ENCODE data around the gene SYNE1.

Gene SYNE1

GRCh38 chr6:152201120-152201519 is 436.0 kb downstream of the SYNE1 start:
- H3K4me3 ChIP-seq (ENCODE audit: low read depth in 1 of 5, low read length in 5 of 5): no peak overlapping the region
- H3K9ac ChIP-seq (ENCODE audit: low read length in 5 of 5): no peak overlapping the region
- H3K4me1 ChIP-seq (ENCODE audit: control insufficient read depth in 5 of 5, insufficient read depth in 5 of 5, low read length in 5 of 5): no peaks in the 10 kb centered on the region
- peaks cover 53 to 68% (median 61%) of the 10 kb centered on the region in 5 donors for H3K36me3 ChIP-seq (ENCODE audit: control insufficient read depth in 5 of 5, insufficient read depth in 5 of 5, low read length in 5 of 5)
- no peaks in the 10 kb centered on the region for H3K9me3 ChIP-seq (ENCODE audit: control insufficient read depth in 5 of 5, low read length in 5 of 5)
- H3K27me3 ChIP-seq (ENCODE audit: control insufficient read depth in 5 of 5, insufficient read depth in 4 of 5, low read length in 5 of 5): no peaks in the 10 kb centered on the region
- no peak overlapping the region for H3K27ac ChIP-seq (ENCODE audit: low read depth, low read length)

DNA sequence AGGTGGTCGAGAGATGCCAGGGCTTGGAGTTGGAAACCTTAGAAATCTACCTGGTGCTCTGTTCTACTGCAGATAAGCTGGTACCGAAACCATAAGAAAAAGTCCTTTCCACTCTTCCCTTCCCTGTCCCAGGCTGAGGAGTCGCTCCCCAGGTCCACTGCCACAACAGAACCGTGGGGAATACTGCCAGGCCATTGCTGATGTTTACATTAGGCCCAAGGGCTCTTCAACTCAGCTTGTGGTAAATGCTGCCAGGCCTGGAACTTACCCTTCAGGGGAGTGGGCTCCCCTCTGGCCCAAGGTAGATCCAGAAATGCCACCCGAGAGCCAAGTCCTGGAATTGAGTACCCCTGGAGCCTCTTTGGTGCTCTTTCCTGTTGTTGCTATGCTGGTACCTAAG is 441.3 kb downstream of the SYNE1 start:
- H3K27me3 ChIP-seq (ENCODE audit: control insufficient read depth in 5 of 5, insufficient read depth in 4 of 5, low read length in 5 of 5): no peaks in the 10 kb centered on the region
- H3K27ac ChIP-seq (ENCODE audit: low read depth, low read length): no peak overlapping the region
- no peaks in the 10 kb centered on the region for H3K9me3 ChIP-seq (ENCODE audit: control insufficient read depth in 5 of 5, low read length in 5 of 5)
- H3K4me1 ChIP-seq (ENCODE audit: control insufficient read depth in 5 of 5, insufficient read depth in 5 of 5, low read length in 5 of 5): no peaks in the 10 kb centered on the region
- peaks cover 29 to 45% (median 39%) of the 10 kb centered on the region in 5 donors for H3K36me3 ChIP-seq (ENCODE audit: control insufficient read depth in 5 of 5, insufficient read depth in 5 of 5, low read length in 5 of 5)
- H3K9ac ChIP-seq (ENCODE audit: low read length in 5 of 5): no peak overlapping the region
- no peak overlapping the region for H3K4me3 ChIP-seq (ENCODE audit: low read depth in 1 of 5, low read length in 5 of 5)

GRCh38 chr6:152189736-152190135 is 447.4 kb downstream of the SYNE1 start:
- Histone ChIP-seq H3K27ac (ENCODE audit: low read depth, low read length) (no peak overlapping the region), H3K4me1 (ENCODE audit: control insufficient read depth in 5 of 5, insufficient read depth in 5 of 5, low read length in 5 of 5) (no peaks in the 10 kb centered on the region), H3K9ac (ENCODE audit: low read length in 5 of 5) (no peak overlapping the region), H3K36me3 (ENCODE audit: control insufficient read depth in 5 of 5, insufficient read depth in 5 of 5, low read length in 5 of 5) (peaks cover 7 to 24% (median 20%) of the 10 kb centered on the region in 5 donors), H3K27me3 (ENCODE audit: control insufficient read depth in 5 of 5, insufficient read depth in 4 of 5, low read length in 5 of 5) (no peaks in the 10 kb centered on the region), H3K4me3 (ENCODE audit: low read depth in 1 of 5, low read length in 5 of 5) (no peak overlapping the region), H3K9me3 (ENCODE audit: control insufficient read depth in 5 of 5, low read length in 5 of 5) (no peaks in the 10 kb centered on the region)

- H3K27me3 ChIP-seq (ENCODE audit: control insufficient read depth in 5 of 5, insufficient read depth in 4 of 5, low read length in 5 of 5): no peaks in the 10 kb centered on the region
- H3K9ac ChIP-seq (ENCODE audit: low read length in 5 of 5): no peak overlapping the region
- no peak overlapping the region for H3K27ac ChIP-seq (ENCODE audit: low read depth, low read length)
- no peak overlapping the region for H3K4me3 ChIP-seq (ENCODE audit: low read depth in 1 of 5, low read length in 5 of 5)
- peaks cover 7 to 24% (median 19%) of the 10 kb centered on the region in 5 donors for H3K36me3 ChIP-seq (ENCODE audit: control insufficient read depth in 5 of 5, insufficient read depth in 5 of 5, low read length in 5 of 5)
- H3K4me1 ChIP-seq (ENCODE audit: control insufficient read depth in 5 of 5, insufficient read depth in 5 of 5, low read length in 5 of 5): no peaks in the 10 kb centered on the region
- H3K9me3 ChIP-seq (ENCODE audit: control insufficient read depth in 5 of 5, low read length in 5 of 5): no peaks in the 10 kb centered on the region
Observed at GRCh38 chr6:152188011-152188410, 449.2 kb downstream of the SYNE1 start.

- H3K9me3 ChIP-seq (ENCODE audit: control insufficient read depth in 5 of 5, low read length in 5 of 5): no peaks in the 10 kb centered on the region
- H3K4me3 ChIP-seq (ENCODE audit: low read depth in 1 of 5, low read length in 5 of 5): no peak overlapping the region
- H3K36me3 ChIP-seq (ENCODE audit: control insufficient read depth in 5 of 5, insufficient read depth in 5 of 5, low read length in 5 of 5): peaks cover 7 to 24% (median 17%) of the 10 kb centered on the region in 5 donors
- H3K27ac ChIP-seq (ENCODE audit: low read depth, low read length): no peak overlapping the region
- no peak overlapping the region for H3K9ac ChIP-seq (ENCODE audit: low read length in 5 of 5)
- H3K27me3 ChIP-seq (ENCODE audit: control insufficient read depth in 5 of 5, insufficient read depth in 4 of 5, low read length in 5 of 5): no peaks in the 10 kb centered on the region
- no peaks in the 10 kb centered on the region for H3K4me1 ChIP-seq (ENCODE audit: control insufficient read depth in 5 of 5, insufficient read depth in 5 of 5, low read length in 5 of 5)
Observed at GRCh38 chr6:152186840-152187239, 450.3 kb downstream of the SYNE1 start.

DNA sequence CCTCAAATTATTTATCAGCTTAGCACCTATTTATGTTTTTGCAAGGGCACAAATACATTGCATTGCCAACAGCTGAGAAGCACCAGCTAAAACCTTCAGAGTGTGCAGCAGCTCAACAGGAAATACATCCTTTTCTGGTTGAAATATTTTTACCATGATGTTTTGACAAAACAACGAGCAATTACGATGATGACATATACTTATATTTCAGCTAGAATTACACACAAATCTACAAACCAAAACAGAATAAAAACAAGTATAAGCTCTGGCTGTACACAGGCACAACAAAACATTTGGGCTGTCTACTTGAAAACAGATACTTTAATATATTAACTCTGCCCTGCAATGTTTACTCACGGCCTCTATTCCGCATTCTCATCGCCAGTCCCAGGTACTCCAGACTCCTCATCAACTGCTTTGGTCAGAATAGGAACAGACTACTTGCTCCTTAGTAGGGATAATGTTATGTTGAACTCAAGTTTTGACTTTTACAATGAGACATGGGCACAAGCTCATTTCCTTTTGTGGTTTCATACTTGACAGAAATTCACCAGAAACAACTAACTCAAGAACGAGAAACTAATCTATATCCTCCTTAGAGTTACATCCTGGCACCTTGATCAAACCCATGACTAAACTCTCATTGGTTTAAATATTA is 452.1 kb downstream of the SYNE1 start:
- H3K36me3 ChIP-seq (ENCODE audit: control insufficient read depth in 5 of 5, insufficient read depth in 5 of 5, low read length in 5 of 5): peaks cover 7 to 27% (median 22%) of the 10 kb centered on the region in 5 donors
- no peaks in the 10 kb centered on the region for H3K27me3 ChIP-seq (ENCODE audit: control insufficient read depth in 5 of 5, insufficient read depth in 4 of 5, low read length in 5 of 5)
- no peaks in the 10 kb centered on the region for H3K4me1 ChIP-seq (ENCODE audit: control insufficient read depth in 5 of 5, insufficient read depth in 5 of 5, low read length in 5 of 5)
- H3K9me3 ChIP-seq (ENCODE audit: control insufficient read depth in 5 of 5, low read length in 5 of 5): no peaks in the 10 kb centered on the region
- H3K27ac ChIP-seq (ENCODE audit: low read depth, low read length): no peak overlapping the region
- H3K9ac ChIP-seq (ENCODE audit: low read length in 5 of 5): no peak overlapping the region
- no peak overlapping the region for H3K4me3 ChIP-seq (ENCODE audit: low read depth in 1 of 5, low read length in 5 of 5)

DNA sequence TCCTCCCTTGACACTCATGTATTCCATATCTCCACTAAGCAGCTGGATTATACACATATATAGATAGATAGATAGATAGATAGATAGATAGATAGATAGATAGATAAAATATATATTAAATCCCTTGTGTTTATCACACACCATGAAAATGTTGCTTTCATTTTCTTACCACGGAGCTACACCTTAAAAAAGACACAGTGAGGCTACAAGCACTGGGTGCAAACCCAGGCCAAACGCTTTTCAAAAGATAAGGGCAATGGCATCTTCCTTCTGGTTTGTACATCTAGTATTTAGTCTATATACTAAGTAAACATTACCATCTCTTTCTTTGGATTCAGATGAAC is 452.6 kb downstream of the SYNE1 start:
- Histone ChIP-seq H3K9me3 (ENCODE audit: control insufficient read depth in 5 of 5, low read length in 5 of 5) (no peaks in the 10 kb centered on the region), H3K27me3 (ENCODE audit: control insufficient read depth in 5 of 5, insufficient read depth in 4 of 5, low read length in 5 of 5) (no peaks in the 10 kb centered on the region), H3K9ac (ENCODE audit: low read length in 5 of 5) (no peak overlapping the region), H3K4me1 (ENCODE audit: control insufficient read depth in 5 of 5, insufficient read depth in 5 of 5, low read length in 5 of 5) (no peaks in the 10 kb centered on the region), H3K27ac (ENCODE audit: low read depth, low read length) (no peak overlapping the region), H3K4me3 (ENCODE audit: low read depth in 1 of 5, low read length in 5 of 5) (no peak overlapping the region), H3K36me3 (ENCODE audit: control insufficient read depth in 5 of 5, insufficient read depth in 5 of 5, low read length in 5 of 5) (peaks cover 7 to 31% (median 22%) of the 10 kb centered on the region in 5 donors)

DNA sequence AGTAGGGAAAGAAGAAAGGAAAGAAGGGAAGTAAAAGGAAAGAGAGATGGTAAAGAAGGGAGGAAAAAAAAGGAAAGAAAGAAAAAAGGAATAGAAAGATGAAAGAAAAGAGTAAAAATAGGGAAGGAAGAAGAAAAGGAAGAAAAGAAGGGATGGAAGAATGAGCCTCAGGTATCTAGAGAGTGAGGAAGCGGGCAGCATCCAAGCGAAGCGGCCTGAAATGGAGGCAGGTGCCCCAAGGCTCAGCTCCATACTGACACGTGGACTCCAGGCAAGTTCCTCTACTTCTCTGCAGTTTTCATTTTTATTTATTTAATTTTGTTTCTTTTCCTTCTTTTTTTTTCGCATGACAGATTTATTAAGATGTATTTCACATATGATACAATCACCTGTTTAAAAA is 456.6 kb downstream of the SYNE1 start:
- Histone ChIP-seq H3K4me1 (ENCODE audit: control insufficient read depth in 5 of 5, insufficient read depth in 5 of 5, low read length in 5 of 5) (no peaks in the 10 kb centered on the region), H3K27me3 (ENCODE audit: control insufficient read depth in 5 of 5, insufficient read depth in 4 of 5, low read length in 5 of 5) (no peaks in the 10 kb centered on the region), H3K9ac (ENCODE audit: low read length in 5 of 5) (no peak overlapping the region), H3K27ac (ENCODE audit: low read depth, low read length) (no peak overlapping the region), H3K4me3 (ENCODE audit: low read depth in 1 of 5, low read length in 5 of 5) (no peak overlapping the region), H3K36me3 (ENCODE audit: control insufficient read depth in 5 of 5, insufficient read depth in 5 of 5, low read length in 5 of 5) (peaks cover 9 to 30% (median 14%) of the 10 kb centered on the region in 5 donors), H3K9me3 (ENCODE audit: control insufficient read depth in 5 of 5, low read length in 5 of 5) (no peaks in the 10 kb centered on the region)

- Histone ChIP-seq H3K36me3 (ENCODE audit: control insufficient read depth in 5 of 5, insufficient read depth in 5 of 5, low read length in 5 of 5) (peaks cover 23 to 49% (median 29%) of the 10 kb centered on the region in 5 donors), H3K9ac (ENCODE audit: low read length in 5 of 5) (no peak overlapping the region), H3K4me1 (ENCODE audit: control insufficient read depth in 5 of 5, insufficient read depth in 5 of 5, low read length in 5 of 5) (no peaks in the 10 kb centered on the region), H3K9me3 (ENCODE audit: control insufficient read depth in 5 of 5, low read length in 5 of 5) (no peaks in the 10 kb centered on the region), H3K4me3 (ENCODE audit: low read depth in 1 of 5, low read length in 5 of 5) (no peak overlapping the region), H3K27ac (ENCODE audit: low read depth, low read length) (no peak overlapping the region), H3K27me3 (ENCODE audit: control insufficient read depth in 5 of 5, insufficient read depth in 4 of 5, low read length in 5 of 5) (no peaks in the 10 kb centered on the region)
Observed at GRCh38 chr6:152176268-152176667, 460.9 kb downstream of the SYNE1 start.

- Histone ChIP-seq H3K27ac (ENCODE audit: low read depth, low read length) (no peak overlapping the region), H3K9me3 (ENCODE audit: control insufficient read depth in 5 of 5, low read length in 5 of 5) (no peaks in the 10 kb centered on the region), H3K27me3 (ENCODE audit: control insufficient read depth in 5 of 5, insufficient read depth in 4 of 5, low read length in 5 of 5) (no peaks in the 10 kb centered on the region), H3K4me3 (ENCODE audit: low read depth in 1 of 5, low read length in 5 of 5) (no peak overlapping the region), H3K9ac (ENCODE audit: low read length in 5 of 5) (no peak overlapping the region), H3K36me3 (ENCODE audit: control insufficient read depth in 5 of 5, insufficient read depth in 5 of 5, low read length in 5 of 5) (peaks cover 25 to 50% (median 27%) of the 10 kb centered on the region in 5 donors), H3K4me1 (ENCODE audit: control insufficient read depth in 5 of 5, insufficient read depth in 5 of 5, low read length in 5 of 5) (no peaks in the 10 kb centered on the region)
Observed at GRCh38 chr6:152173957-152174356, 463.2 kb downstream of the SYNE1 start.

All from subcutaneous abdominal adipose tissue (tissue), 5 donors.